ENCODE data around the gene PTGIS. TPM values are rescaled to one million over a fixed set of nuclear protein-coding genes. Genes with fewer than 3 reads are reported as not detected.

The PTGIS gene
- total RNA-seq, 2 donors from 2014 or later = 14.1 to 20.9 TPM

GRCh38 chr20:49561256-49561655 lies 6.7 kb downstream of the PTGIS start:
- Mint-ChIP-seq H3K9me3 (no peaks in the 10 kb centered on the region), H3K27me3 (ENCODE audit: insufficient read depth) (no peaks in the 10 kb centered on the region), H3K27ac (no peak overlapping the region), H3K36me3 (ENCODE audit: low read depth) (peaks cover 1% of the 10 kb centered on the region), H3K4me3 (no peak overlapping the region), H3K4me1 (peaks cover 6% of the 10 kb centered on the region)
- Histone ChIP-seq H3K36me3 (ENCODE audit: control insufficient read depth, insufficient read depth, low read length) (no peaks in the 10 kb centered on the region), H3K9ac (ENCODE audit: extremely low read depth, low read length, poor library complexity, severe bottlenecking) (no peak overlapping the region), H3K9me3 (ENCODE audit: control insufficient read depth, low read length) (no peaks in the 10 kb centered on the region), H3K27me3 (ENCODE audit: control insufficient read depth, insufficient read depth, low read length, poor library complexity, severe bottlenecking) (no peaks in the 10 kb centered on the region), H3K27ac (ENCODE audit: low read depth, low read length) (no peak overlapping the region), H3K4me1 (ENCODE audit: control insufficient read depth, insufficient read depth, low read length) (no peaks in the 10 kb centered on the region), H3K4me3 (ENCODE audit: low read length) (no peak overlapping the region)
- peak; percentile 48 for DNase-seq
- no peak for TF ChIP-seq CTCF (conservative IDR thresholded peaks at IDR 0.05)
- 81 to 93% methylated on average over 4 of the region's 4 CpGs for WGBS, 2 experiments (ENCODE audit: insufficient coverage in 1 of 2, insufficient read length in 1 of 2)

- no peak overlapping the region for H3K27ac Mint-ChIP-seq
- no peak for TF ChIP-seq CTCF (conservative IDR thresholded peaks at IDR 0.05)
- H3K27ac ChIP-seq (ENCODE audit: low read depth, low read length) = no peak overlapping the region
- H3K27me3 Mint-ChIP-seq (ENCODE audit: insufficient read depth) = no peaks in the 10 kb centered on the region
- no peaks in the 10 kb centered on the region for H3K36me3 ChIP-seq (ENCODE audit: control insufficient read depth, insufficient read depth, low read length)
- peaks cover 3% of the 10 kb centered on the region for H3K9me3 ChIP-seq (ENCODE audit: control insufficient read depth, low read length)
- WGBS, 2 experiments (ENCODE audit: insufficient coverage in 1 of 2, insufficient read length in 1 of 2) = 90 to 91% methylated on average over 11 of the region's 11 CpGs
- peaks cover 6% of the 10 kb centered on the region for H3K36me3 Mint-ChIP-seq (ENCODE audit: low read depth)
- no peak overlapping the region for H3K4me3 Mint-ChIP-seq
- no peaks in the 10 kb centered on the region for H3K4me1 ChIP-seq (ENCODE audit: control insufficient read depth, insufficient read depth, low read length)
- H3K4me1 Mint-ChIP-seq = peaks cover 6% of the 10 kb centered on the region
- H3K9ac ChIP-seq (ENCODE audit: extremely low read depth, low read length, poor library complexity, severe bottlenecking) = no peak overlapping the region
- DNase-seq = peak; percentile 39
- H3K27me3 ChIP-seq (ENCODE audit: control insufficient read depth, insufficient read depth, low read length, poor library complexity, severe bottlenecking) = no peaks in the 10 kb centered on the region
- peaks cover 2% of the 10 kb centered on the region for H3K9me3 Mint-ChIP-seq
- H3K4me3 ChIP-seq (ENCODE audit: low read length) = no peak overlapping the region
These were observed 7.3 kb downstream of the PTGIS start for GRCh38 chr20:49560646-49561045.

- H3K4me3 Mint-ChIP-seq = no peak overlapping the region
- Histone ChIP-seq H3K9ac (ENCODE audit: extremely low read depth, low read length, poor library complexity, severe bottlenecking) (no peak overlapping the region), H3K36me3 (ENCODE audit: control insufficient read depth, insufficient read depth, low read length) (no peaks in the 10 kb centered on the region), H3K9me3 (ENCODE audit: control insufficient read depth, low read length) (peaks cover 7% of the 10 kb centered on the region), H3K27ac (ENCODE audit: low read depth, low read length) (no peak overlapping the region), H3K4me3 (ENCODE audit: low read length) (no peak overlapping the region), H3K27me3 (ENCODE audit: control insufficient read depth, insufficient read depth, low read length, poor library complexity, severe bottlenecking) (no peaks in the 10 kb centered on the region), H3K4me1 (ENCODE audit: control insufficient read depth, insufficient read depth, low read length) (no peaks in the 10 kb centered on the region)
- peaks cover 6% of the 10 kb centered on the region for H3K9me3 Mint-ChIP-seq
- no peaks in the 10 kb centered on the region for H3K27me3 Mint-ChIP-seq (ENCODE audit: insufficient read depth)
- H3K27ac Mint-ChIP-seq = no peak overlapping the region
- peak; percentile 16 for DNase-seq
- H3K36me3 Mint-ChIP-seq (ENCODE audit: low read depth) = peaks cover 7% of the 10 kb centered on the region
- no peak for TF ChIP-seq CTCF (conservative IDR thresholded peaks at IDR 0.05)
- peaks cover 6% of the 10 kb centered on the region for H3K4me1 Mint-ChIP-seq
- 97% methylated on average over 7 of the region's 7 CpGs; no CpG with 5 or more reads in 1 of the 2 experiments for WGBS, 2 experiments (ENCODE audit: insufficient coverage in 1 of 2, insufficient read length in 1 of 2)
These were observed 7.8 kb downstream of the PTGIS start for GRCh38 chr20:49560186-49560585.

Data from endodermal cell (in vitro differentiated cells).